Suprapubic skin (tissue), 4 donors: ENCODE data around the gene TAS2R30.

Experiments used
- CTCF ChIP-seq, 2 donors: fragments of 200-600 bp in 1 of 2; fragments of 450-650 bp in 1 of 2; sonication (generic) in 1 of 2; IDR thresholded peaks; one replicate each; pipeline ENCODE4 v1.5.1; 2016 to 2019; ENCODE audit warnings: antibody characterized with exemption in 2 of 2, mild to moderate bottlenecking in 1 of 2, moderate library complexity in 1 of 2
- EP300 ChIP-seq: sonication (generic); formaldehyde crosslinking; IDR thresholded peaks from one replicate; pipeline ENCODE4 v1.6.1; 2017; ENCODE audit warnings: antibody characterized with exemption
- POLR2A ChIP-seq, 2 donors: fragments of 450-650 bp; IDR thresholded peaks; one replicate each; pipeline ENCODE4 v1.6.1; 2017; ENCODE audit warnings: antibody characterized with exemption in 2 of 2, mild to moderate bottlenecking in 2 of 2, moderate library complexity in 2 of 2
- POLR2AphosphoS5 ChIP-seq, 3 donors: sonication (generic); formaldehyde crosslinking; IDR thresholded peaks; one replicate each; pipeline ENCODE4 v1.6.1; 2017; ENCODE audit warnings: antibody characterized with exemption in 3 of 3

- TF ChIP-seq POLR2AphosphoS5 (IDR thresholded peaks at IDR 0.05) (no peak), CTCF (IDR thresholded peaks at IDR 0.05) (no peak), POLR2A (IDR thresholded peaks at IDR 0.05) (no peak), EP300 (no peak)
These were observed 1.6 kb upstream of the TAS2R30 start for GRCh38 chr12:11136075-11136474.
